Epithelial cell of alveolus of lung (primary cell): ENCODE results near the gene BTD. TPM values are rescaled to one million over a fixed set of nuclear protein-coding genes. Genes with fewer than 3 reads are reported as not detected.

Experiments
- total RNA-seq: library from RNA; depleted of rRNA; stranded (reverse); fragments of >200 nt; gene quantifications from 2 replicates; pipeline ENCODE4 v1.2.1, GENCODE V29; 2015

The BTD gene, protein sequence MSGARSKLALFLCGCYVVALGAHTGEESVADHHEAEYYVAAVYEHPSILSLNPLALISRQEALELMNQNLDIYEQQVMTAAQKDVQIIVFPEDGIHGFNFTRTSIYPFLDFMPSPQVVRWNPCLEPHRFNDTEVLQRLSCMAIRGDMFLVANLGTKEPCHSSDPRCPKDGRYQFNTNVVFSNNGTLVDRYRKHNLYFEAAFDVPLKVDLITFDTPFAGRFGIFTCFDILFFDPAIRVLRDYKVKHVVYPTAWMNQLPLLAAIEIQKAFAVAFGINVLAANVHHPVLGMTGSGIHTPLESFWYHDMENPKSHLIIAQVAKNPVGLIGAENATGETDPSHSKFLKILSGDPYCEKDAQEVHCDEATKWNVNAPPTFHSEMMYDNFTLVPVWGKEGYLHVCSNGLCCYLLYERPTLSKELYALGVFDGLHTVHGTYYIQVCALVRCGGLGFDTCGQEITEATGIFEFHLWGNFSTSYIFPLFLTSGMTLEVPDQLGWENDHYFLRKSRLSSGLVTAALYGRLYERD
- total RNA-seq = 15.3 and 20.0 TPM in 2 replicates

DNA sequence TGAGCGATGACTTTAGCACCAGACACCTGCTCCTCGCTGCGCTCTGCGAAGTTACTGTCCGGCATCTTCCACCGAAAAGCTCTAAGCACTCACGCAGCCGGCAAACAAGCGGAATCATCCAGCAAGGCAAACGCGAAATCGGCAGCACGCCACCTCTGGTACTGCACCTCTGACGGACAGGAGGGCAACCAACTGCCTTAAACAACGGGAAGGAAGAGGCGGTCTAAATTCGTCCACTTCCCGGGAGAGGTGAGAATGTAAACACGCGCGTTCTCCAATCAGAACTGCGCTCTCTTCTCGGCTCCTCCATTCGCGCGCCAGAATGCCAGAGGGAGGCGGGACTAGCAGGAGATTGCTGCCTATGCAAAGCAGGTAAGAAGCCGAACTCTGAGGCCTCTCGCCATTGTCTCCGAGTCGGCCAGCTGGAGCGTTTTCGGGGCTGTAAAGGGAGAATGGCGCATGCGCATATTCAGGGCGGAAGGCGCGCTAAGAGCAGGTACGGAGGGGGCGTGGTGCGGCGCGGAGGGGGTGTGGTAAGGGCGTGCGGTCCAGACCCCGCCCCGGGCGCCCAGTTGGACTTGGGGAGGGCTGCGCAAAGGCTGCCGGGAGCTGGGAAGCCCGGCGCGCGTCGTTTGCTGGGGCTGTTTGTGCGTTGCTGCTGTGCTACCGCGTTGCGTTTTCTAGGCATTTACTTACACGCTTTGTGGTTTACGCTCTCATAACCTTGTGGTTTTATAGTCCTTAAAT, at the start of gene BTD, which contains the start of gene HACL1:
BTD (plus strand) TSS at position 347 of the 747 bp plus-strand sequence. CDS start 33,695 bp downstream, outside the sequence.
HACL1 (minus strand) TSS at position 171 of the 747 bp plus-strand sequence; CDS start at position 65, 106 bp downstream.

Other genes with a start within 250 kb of the BTD start
- gene METTL6, start 174.2 kb upstream of the BTD start, total RNA-seq = 12.0 and 20.9 TPM in 2 replicates
- 15.4 and 16.0 TPM in 2 replicates for gene EAF1, start 174.1 kb upstream of the BTD start, total RNA-seq
- gene COLQ, start 80.0 kb upstream of the BTD start, total RNA-seq = 0.08 TPM in 1 of 2 replicates, not detected in the other
- gene HACL1, start 176 bp upstream of the BTD start, total RNA-seq = 15.1 and 18.7 TPM in 2 replicates
- gene ANKRD28, start 196.2 kb downstream of the BTD start, total RNA-seq = 55.6 and 62.7 TPM in 2 replicates